ENCODE results near the gene RAB44.

The RAB44 gene

DNA sequence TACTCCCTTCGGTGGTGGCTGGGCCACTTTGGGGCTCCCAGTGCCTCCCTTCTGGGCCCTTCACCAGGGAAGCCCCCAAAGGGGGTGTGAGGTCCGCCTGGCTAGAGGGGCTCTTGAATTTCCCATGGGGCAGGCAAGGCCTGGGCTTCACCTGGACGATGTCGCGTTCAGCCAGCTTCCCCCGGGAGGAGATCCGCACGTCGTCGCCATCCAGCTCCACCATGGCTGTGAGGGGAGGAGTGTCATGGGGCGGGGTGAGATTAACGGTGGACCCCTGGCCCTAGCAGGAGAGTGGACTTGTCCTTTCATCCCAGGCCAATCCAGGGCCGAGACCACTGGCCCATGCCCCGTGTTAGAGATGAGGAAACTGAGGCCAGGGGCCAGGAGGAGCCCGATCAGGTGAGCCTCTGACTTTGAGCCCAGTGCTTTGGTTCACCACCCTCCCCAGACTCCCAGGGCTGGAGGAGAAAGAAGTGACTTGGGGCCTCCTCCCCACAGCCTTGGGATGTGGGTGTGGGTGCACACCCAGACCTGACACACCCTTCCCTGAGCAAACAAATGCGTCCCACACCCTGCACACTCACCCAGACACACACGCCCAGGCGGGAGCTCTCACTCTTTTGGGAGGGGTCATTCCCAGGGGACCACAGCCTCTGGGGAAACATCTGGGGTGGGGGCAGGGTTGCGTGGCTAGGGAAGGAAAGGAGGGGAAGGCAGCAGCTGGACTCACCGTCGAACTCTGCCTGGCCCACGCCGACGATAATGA, 46.1 kb downstream of the RAB44 start:
- TF ChIP-seq CTCF (conservative IDR thresholded peaks at IDR 0.05; ENCODE audit: control insufficient read depth, insufficient read depth, low read depth, low read length), result no peak
- no peak overlapping the region for H3K4me3 ChIP-seq (ENCODE audit: control insufficient read depth, low read depth, low read length)
- DNase-seq (ENCODE audit: low read depth), result no peak

DNA sequence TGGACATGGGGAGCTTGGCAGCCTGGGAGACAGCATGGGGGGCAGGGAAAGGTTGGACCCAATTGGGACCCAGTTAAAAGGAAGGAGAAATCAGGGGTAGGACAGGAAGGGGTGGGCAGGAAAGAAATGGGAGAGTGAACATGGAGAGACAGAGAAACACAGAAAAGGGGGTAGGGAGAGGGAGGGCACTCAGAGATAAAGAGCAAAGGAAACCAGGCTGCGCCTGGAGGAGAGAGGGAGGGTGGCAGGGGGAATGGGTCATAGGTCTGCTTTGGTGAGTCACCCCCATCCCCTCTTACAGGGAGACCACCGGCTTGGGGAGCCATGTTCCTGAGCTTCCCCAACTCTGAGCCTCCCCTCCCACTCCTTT, 46.7 kb downstream of the RAB44 start:
- no peak overlapping the region for H3K4me3 ChIP-seq (ENCODE audit: control insufficient read depth, low read depth, low read length)
- TF ChIP-seq CTCF (conservative IDR thresholded peaks at IDR 0.05; ENCODE audit: control insufficient read depth, insufficient read depth, low read depth, low read length), result no peak
- DNase-seq (ENCODE audit: low read depth), result no peak

DNA sequence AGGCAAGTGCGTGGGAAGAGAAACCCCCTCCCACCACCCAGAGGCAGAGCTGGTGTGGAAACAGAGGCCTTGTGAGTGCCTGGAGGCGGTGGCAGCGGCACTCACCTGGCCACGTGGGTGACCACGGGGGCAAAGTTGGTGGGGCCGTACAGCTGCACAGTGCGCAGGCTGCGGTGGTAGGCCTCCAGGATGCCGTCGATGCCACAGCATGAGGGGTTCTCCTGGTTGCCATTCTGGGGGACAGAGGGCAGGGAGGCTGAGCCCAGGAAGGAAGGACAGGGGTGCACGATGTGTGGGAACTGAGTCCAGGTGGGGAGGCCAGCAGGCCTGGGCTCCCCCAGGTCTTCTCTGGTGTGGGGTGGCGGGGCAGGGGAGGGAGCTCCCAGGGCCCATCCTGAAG, 47.7 kb downstream of the RAB44 start:
- DNase-seq (ENCODE audit: low read depth), result no peak
- no peak for TF ChIP-seq CTCF (conservative IDR thresholded peaks at IDR 0.05; ENCODE audit: control insufficient read depth, insufficient read depth, low read depth, low read length)
- no peak overlapping the region for H3K4me3 ChIP-seq (ENCODE audit: control insufficient read depth, low read depth, low read length)

- TF ChIP-seq CTCF (conservative IDR thresholded peaks at IDR 0.05; ENCODE audit: control insufficient read depth, insufficient read depth, low read depth, low read length), result no peak
- H3K4me3 ChIP-seq (ENCODE audit: control insufficient read depth, low read depth, low read length), result no peak overlapping the region
- DNase-seq (ENCODE audit: low read depth), result no peak
Measured at GRCh38 chr6:36745836-36746235, 48.2 kb downstream of the RAB44 start.

- H3K4me3 ChIP-seq (ENCODE audit: control insufficient read depth, low read depth, low read length), result no peak overlapping the region
- no peak for TF ChIP-seq CTCF (conservative IDR thresholded peaks at IDR 0.05; ENCODE audit: control insufficient read depth, insufficient read depth, low read depth, low read length)
- DNase-seq (ENCODE audit: low read depth), result no peak
Measured at GRCh38 chr6:36746251-36746650, 48.6 kb downstream of the RAB44 start.

- no peak for DNase-seq (ENCODE audit: low read depth)
- H3K4me3 ChIP-seq (ENCODE audit: control insufficient read depth, low read depth, low read length), result no peak overlapping the region
- no peak for TF ChIP-seq CTCF (conservative IDR thresholded peaks at IDR 0.05; ENCODE audit: control insufficient read depth, insufficient read depth, low read depth, low read length)
Measured at GRCh38 chr6:36749829-36750489, 52.3 kb downstream of the RAB44 start.

Measured in fibroblast of mammary gland (primary cell).